Body of pancreas (tissue), 4 donors: Measurements from ENCODE around the gene CHFR.

Source experiments
- CTCF ChIP-seq, 7 experiments: fragments of 450-650 bp in 4 of 7; fragments of 200-600 bp in 3 of 7; sonication (generic) in 3 of 7; IDR thresholded peaks; one replicate each; pipeline ENCODE4 v1.5.1; 2016 to 2019; ENCODE audit warnings: antibody characterized with exemption in 7 of 7
- POLR2A ChIP-seq, 3 donors: fragments of 450-650 bp; IDR thresholded peaks; one replicate each; pipeline ENCODE4 v1.6.1; 2016; ENCODE audit warnings: antibody characterized with exemption in 3 of 3, mild to moderate bottlenecking in 2 of 3

DNA sequence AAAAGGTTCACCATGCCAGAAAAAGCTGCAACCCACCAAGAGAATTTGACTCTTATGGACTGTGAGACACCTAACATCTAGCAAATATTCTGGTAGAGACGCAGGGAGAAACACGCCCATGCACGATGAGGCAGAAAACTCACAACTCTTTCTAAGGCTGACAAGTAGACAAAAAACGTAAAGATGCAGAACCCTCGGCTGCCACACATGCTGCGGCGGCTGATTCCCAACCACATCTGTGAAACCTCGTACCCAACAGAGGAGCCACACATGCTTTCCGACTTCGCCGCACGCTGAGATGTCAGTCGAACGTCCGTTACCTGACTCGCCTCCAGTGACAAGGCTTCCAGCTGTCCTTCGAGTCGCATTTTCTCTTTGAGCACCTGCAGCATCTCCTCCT lies 80.5 kb downstream of the CHFR start:
- TF ChIP-seq POLR2A (IDR thresholded peaks at IDR 0.05): no peak
- no peak for TF ChIP-seq CTCF (IDR thresholded peaks at IDR 0.05)
